ENCODE measurements around the gene NOL6. TPM values are rescaled to one million over a fixed set of nuclear protein-coding genes. Genes with fewer than 3 reads are reported as not detected.

Gene NOL6
- total RNA-seq, 1 experiment from 2014 or later = 64.4 TPM

GRCh38 chr9:33465096-33465495 lies 8.6 kb downstream of the NOL6 start:
- H3K27me3 ChIP-seq (ENCODE audit: insufficient read depth, low read length) = no peaks in the 10 kb centered on the region
- H3K79me2 ChIP-seq (ENCODE audit: insufficient read depth, low read length) = no peaks in the 10 kb centered on the region; the same call in 1 of the 2 replicates
- no peaks in the 10 kb centered on the region for H3K79me1 ChIP-seq (ENCODE audit: insufficient read depth, low read depth, low read length, poor library complexity, severe bottlenecking)
- no peaks in the 10 kb centered on the region for H3K4me1 ChIP-seq (ENCODE audit: insufficient read depth, low read length)
- no peak overlapping the region for H4K5ac ChIP-seq (ENCODE audit: insufficient read length, low read depth, low read length)
- H2BK5ac ChIP-seq (ENCODE audit: insufficient read length, low read length) = no peak overlapping the region
- H4K20me1 ChIP-seq (ENCODE audit: control insufficient read depth, insufficient read depth, insufficient read length) = no peaks in the 10 kb centered on the region
- no peak overlapping the region for H2BK120ac ChIP-seq (ENCODE audit: low read depth, low read length, poor library complexity, severe bottlenecking)
- H2AFZ ChIP-seq (ENCODE audit: low read length) = no peak overlapping the region
- WGBS (ENCODE audit: extremely low coverage, insufficient read length, low lambda C conversion rate) = no CpG with 5 or more reads among the region's 9 CpGs
- H3K14ac ChIP-seq (ENCODE audit: insufficient read depth, low read length) = no peak overlapping the region
- no peak overlapping the region for H2BK12ac ChIP-seq (ENCODE audit: insufficient read length, low read depth, low read length)
- H3K18ac ChIP-seq (ENCODE audit: insufficient read length, low read depth, low read length) = no peak overlapping the region
- no peaks in the 10 kb centered on the region for H3K23me2 ChIP-seq (ENCODE audit: insufficient read length, low read depth, low read length, poor library complexity, severe bottlenecking)
- H3K27ac ChIP-seq (ENCODE audit: insufficient read length, low read depth, low read length) = no peak overlapping the region
- no peak overlapping the region for H3K9ac ChIP-seq (ENCODE audit: extremely low read depth, insufficient read length, low read length)
- Mint-ChIP-seq H3K9me3 (no peaks in the 10 kb centered on the region), H3K36me3 (ENCODE audit: insufficient read depth in 1 of 3, low read depth in 3 of 3) (peaks cover 53 to 94% (median 78%) of the 10 kb centered on the region in 3 experiments; a peak in 6 of 7 replicates), H3K27ac (no peak overlapping the region), H3K27me3 (ENCODE audit: low read depth) (no peaks in the 10 kb centered on the region), H3K4me1 (no peaks in the 10 kb centered on the region), H3K4me3 (no peak overlapping the region)
- H2BK20ac ChIP-seq (ENCODE audit: low read depth, low read length, poor library complexity, severe bottlenecking) = no peak overlapping the region
- no peak overlapping the region for H3K23ac ChIP-seq (ENCODE audit: insufficient read length, low read depth, low read length)
- no peak for DNase-seq
- H3T11ph ChIP-seq (ENCODE audit: low read length) = no peak overlapping the region
- H4K8ac ChIP-seq (replicated peaks; ENCODE audit: insufficient read length, low read depth, low read length) = no peak overlapping the region
- no peak for TF ChIP-seq CTCF (conservative IDR thresholded peaks at IDR 0.05)
- no peak overlapping the region for H2AK5ac ChIP-seq (ENCODE audit: insufficient read length, low read length)
- H3K4ac ChIP-seq (ENCODE audit: low read depth, low read length) = no peak overlapping the region
- H4K91ac ChIP-seq (ENCODE audit: insufficient read length, low read depth, low read length) = no peak overlapping the region
- no peak overlapping the region for H3K4me2 ChIP-seq (ENCODE audit: insufficient read depth, insufficient read length, low read length)
- H3K56ac ChIP-seq (ENCODE audit: insufficient read length, low read depth, low read length) = no peak overlapping the region
- H3K9me3 ChIP-seq (ENCODE audit: control insufficient read depth, low read depth, low read length) = no peaks in the 10 kb centered on the region
- no peak overlapping the region for H2BK15ac ChIP-seq (ENCODE audit: low read depth, low read length)

Measured in H9 (cell line).